HepG2 (cell line): ENCODE measurements around the gene PTPRD. TPM values are rescaled to one million over a fixed set of nuclear protein-coding genes. Genes with fewer than 3 reads are reported as not detected.

Experiments
- ATAC-seq: fragments of 200-7000 bp; cut with Tn5 transposase; 3 replicates; pipeline ENCODE4 v1.9.1; 2020; ENCODE audit warnings: mild to moderate bottlenecking, moderate library complexity
- BruUV-seq: library from RNA; stranded (reverse); fragments of 400-500 nt; replicated peaks from 2 replicates; lab custom pipeline; 2021; lab: Mats Ljungman, UMichigan
- CTCF ChIA-PET: fragments of 300-600 bp; formaldehyde crosslinking; extraction: SDS; loops from one replicate; lab custom pipeline; 2021; ENCODE audit warnings: low total read pairs, inconsistent platforms, low intra/inter-chr PET ratio; lab: Yijun Ruan, JAX
- POLR2A ChIA-PET: fragments of 350-600 bp; sonication (Branson Sonifier 250); formaldehyde crosslinking; loops from one replicate; lab custom pipeline; 2020; ENCODE audit warnings: antibody characterized with exemption, inconsistent platforms; lab: Yijun Ruan, JAX
- DNase-seq: peaks from one replicate; pipeline ENCODE4 v3.0.0-alpha.2; 2015; ENCODE audit warnings: low spot score
- FAIRE-seq: peaks from 3 replicates; lab custom pipeline; 2011; peaks lifted over from hg19 to GRCh38; lab: Jason Lieb, UNC
- H2AFZ ChIP-seq: one replicate; pipeline ENCODE4 v1.6.1; 2011; ENCODE audit warnings: low read length, inconsistent platforms
- H3K27ac ChIP-seq: fragments of 300-600 bp; 3 replicates; pipeline ENCODE4 v1.8.0; 2011; ENCODE audit warnings: mixed run types, mild to moderate bottlenecking, mixed read lengths, low read length, inconsistent platforms; ENCODE audit not compliant: insufficient read depth; ENCODE audit errors: extremely low read length
- H3K27me3 ChIP-seq, 2 experiments: fragments of 200-600 bp in 1 of 2; 2 replicates in 1 of 2; 3 replicates in 1 of 2; pipeline versions ENCODE4 v1.6.0 to v1.8.0; 2011; ENCODE audit warnings: low read length in 2 of 2, mild to moderate bottlenecking in 2 of 2, moderate library complexity in 2 of 2, inconsistent platforms in 1 of 2; ENCODE audit not compliant: insufficient read depth in 2 of 2, control insufficient read depth in 1 of 2
- H3K36me3 ChIP-seq, 2 experiments: fragments of 200-600 bp in 1 of 2; replicated peaks in 1 of 2; 2 replicates in 1 of 2; 3 replicates in 1 of 2; pipeline versions ENCODE4 v1.5.1 to v1.8.0; 2011; ENCODE audit warnings: low read length in 2 of 2, inconsistent platforms in 1 of 2; ENCODE audit not compliant: insufficient read depth in 2 of 2, control insufficient read depth in 1 of 2
- H3K4me1 ChIP-seq: 2 replicates; pipeline ENCODE4 v1.5.1; 2012; ENCODE audit warnings: low read length, inconsistent platforms; ENCODE audit not compliant: insufficient read depth
- H3K4me2 ChIP-seq: 2 replicates; pipeline ENCODE4 v1.6.0; 2011; ENCODE audit warnings: low read depth, low read length, inconsistent platforms
- H3K4me3 ChIP-seq, 3 experiments: fragments of 200-600 bp in 1 of 3; sonication (generic), shearing (Covaris generic) in 1 of 3; replicated peaks in 1 of 3; 2 replicates each; pipeline ENCODE4 v1.5.1; 2011 to 2016; ENCODE audit warnings: low read length in 3 of 3, inconsistent platforms in 2 of 3, low read depth in 2 of 3, mild to moderate bottlenecking in 2 of 3, control low read depth in 1 of 3, mixed read lengths in 1 of 3; ENCODE audit not compliant: insufficient read depth in 1 of 3
- H3K79me2 ChIP-seq: one replicate; pipeline ENCODE4 v1.6.1; 2011; ENCODE audit warnings: low read length, inconsistent platforms; ENCODE audit not compliant: insufficient read depth
- H3K9ac ChIP-seq: 2 replicates; pipeline ENCODE4 v1.6.0; 2011; ENCODE audit warnings: mild to moderate bottlenecking, low read depth, low read length, inconsistent platforms; ENCODE audit not compliant: insufficient read depth
- H3K9me3 ChIP-seq: 2 replicates; pipeline ENCODE4 v1.5.1; 2012; ENCODE audit warnings: mild to moderate bottlenecking, low read length
- H4K20me1 ChIP-seq: 2 replicates; pipeline ENCODE4 v1.6.0; 2011; ENCODE audit warnings: inconsistent platforms, mild to moderate bottlenecking, low read length, moderate library complexity; ENCODE audit not compliant: insufficient read depth
- CCAR2 ChIP-seq: fragments of 200-400 bp; formaldehyde crosslinking; optimal IDR thresholded peaks from 2 replicates; pipeline ENCODE3; 2018; ENCODE audit warnings: low read depth, mild to moderate bottlenecking, low read length, moderate library complexity
- DZIP1 ChIP-seq: sonication (generic); formaldehyde crosslinking; IDR thresholded peaks from 2 replicates; pipeline ENCODE4 v1.5.0; 2020; ENCODE audit warnings: mild to moderate bottlenecking, missing genetic modification reagents
- HNRNPLL ChIP-seq: fragments of 200-400 bp; formaldehyde crosslinking; IDR thresholded peaks from 2 replicates; pipeline ENCODE4 v1.6.1; 2017; ENCODE audit warnings: mild to moderate bottlenecking, low read depth, low read length; ENCODE audit not compliant: poor library complexity, severe bottlenecking
- SNAPC4 ChIP-seq: sonication (generic); formaldehyde crosslinking; IDR thresholded peaks from 2 replicates; pipeline ENCODE4 v1.4.0; 2020; ENCODE audit warnings: mild to moderate bottlenecking, missing genetic modification reagents
- ZNF12 ChIP-seq: sonication (generic); formaldehyde crosslinking; IDR thresholded peaks from 2 replicates; pipeline ENCODE4 v1.5.0; 2020; ENCODE audit warnings: missing genetic modification reagents
- ZNF234 ChIP-seq: sonication (generic); formaldehyde crosslinking; conservative IDR thresholded peaks from 2 replicates; pipeline ENCODE4 v1.5.1; 2020; ENCODE audit warnings: mild to moderate bottlenecking, missing genetic modification reagents
- ZNF557 ChIP-seq: sonication (generic); formaldehyde crosslinking; IDR thresholded peaks from 2 replicates; pipeline ENCODE4 v1.4.0; 2020; ENCODE audit warnings: missing genetic modification reagents
- ZNF720 ChIP-seq: sonication (generic); formaldehyde crosslinking; IDR thresholded peaks from 2 replicates; pipeline ENCODE4 v1.4.0; 2020; ENCODE audit warnings: missing genetic modification reagents
- ZNF773 ChIP-seq: sonication (generic); formaldehyde crosslinking; IDR thresholded peaks from 2 replicates; pipeline ENCODE4 v1.4.0; 2020; ENCODE audit warnings: missing genetic modification reagents, borderline replicate concordance
- ZNF800 ChIP-seq: sonication (generic); formaldehyde crosslinking; IDR thresholded peaks from 2 replicates; pipeline ENCODE4 v1.4.0; 2020; ENCODE audit warnings: missing genetic modification reagents
- WGBS: methylation state at CpG from one replicate; pipeline ENCODE4 v1.1.6; 2017; ENCODE audit warnings: low lambda C conversion rate; 5-methylcytosine and 5-hydroxymethylcytosine counted together
- in situ Hi-C: cut with HindIII; loops from 2 replicates; pipeline ENCODE4 v1.10.0; 2017; ENCODE audit warnings: low pct_unique_long_range_greater_than_20kb; ENCODE audit not compliant: extremely low pct_ligation_motif_present
- intact Hi-C: fragments of 100-400 bp; cut with micrococcal nuclease; formaldehyde crosslinking; loops from one replicate; pipeline ENCODE4 v1.10.0; 2022; ENCODE audit not compliant: unreplicated experiment
- polyA plus RNA-seq, 8 experiments: library from polyadenylated mRNA; depleted of rRNA in 3 of 8; stranded (reverse) in 7 of 8; unstranded in 1 of 8; fragments of >200 nt; fragmentation: Illumina TruSeq in 4 of 8; extraction: Trizol in 4 of 8; gene quantifications; 2 replicates each; pipeline versions ENCODE4 v1.2.1 to v1.2.3, GENCODE V29; 2011 to 2016; ENCODE audit warnings: low read depth in 4 of 8, missing spikeins in 1 of 8, mixed read lengths in 1 of 8; ENCODE audit not compliant: insufficient read depth in 1 of 8
- total RNA-seq, 5 experiments: library from RNA; depleted of rRNA; stranded (reverse); fragments of >200 nt; fragmentation: Illumina TruSeq; extraction: Trizol; gene quantifications; 2 replicates each; pipeline ENCODE4 v1.2.3, GENCODE V29; 2016; ENCODE audit warnings: low read depth in 1 of 5

Gene PTPRD
- total and polyA plus RNA-seq, 2 of the 13 experiments (the other 11 are each of a cell fraction or from before 2014, with no cell fraction given) = 0.05 TPM; not detected in 1

GRCh38 chr9:8857068-8857925 is 1755.5 kb downstream of the PTPRD start:
- H3K27ac ChIP-seq = no peak overlapping the region
- POLR2A ChIA-PET = no interaction called here

More at GRCh38 chr9:8857068-8857925, 1755.5 kb downstream of the PTPRD start:
- intact Hi-C loops = no loop called here
- WGBS = 14% methylated on average over 18 of the region's 76 CpGs
- H3K9me3 ChIP-seq = no peaks in the 10 kb centered on the region
- no peak overlapping the region for H3K9ac ChIP-seq
- H2AFZ ChIP-seq = no peak overlapping the region
- H3K79me2 ChIP-seq = no peaks in the 10 kb centered on the region
- ATAC-seq = peak; percentile 82
- peak overlapping the region; percentile 45 for H3K4me2 ChIP-seq
- FAIRE-seq = no peak
- CTCF ChIA-PET = no interaction called here
- DNase-seq = no peak
- in situ Hi-C loops = no loop called here
- no TSS peak for BruUV-seq
- no peaks in the 10 kb centered on the region for H3K36me3 ChIP-seq
- H4K20me1 ChIP-seq = no peaks in the 10 kb centered on the region
- H3K4me1 ChIP-seq = peaks cover 5% of the 10 kb centered on the region; the same call in 1 of the 2 replicates
- TF ChIP-seq CCAR2 = no peak
- TF ChIP-seq ZNF557 (CRISPR knock-in tag) = no peak
- TF ChIP-seq ZNF773 = no peak
- no peak for TF ChIP-seq SNAPC4
- no peak for TF ChIP-seq ZNF12
- peak; percentile 8 for TF ChIP-seq HNRNPLL
- no peak for TF ChIP-seq ZNF234 (CRISPR knock-in tag)
- TF ChIP-seq DZIP1 (CRISPR knock-in tag) = no peak
- peak; percentile 84 for TF ChIP-seq ZNF800 (CRISPR knock-in tag)
- TF ChIP-seq ZNF720 (CRISPR knock-in tag) = no peak
- peaks cover 1 to 22% of the 10 kb centered on the region in 2 experiments; a peak in 4 of 5 replicates for H3K27me3 ChIP-seq
- H3K4me3 ChIP-seq = peak overlapping the region; percentile 27 to 50 (median 29); a peak in 4 of 6 replicates
